HG03103 (cell line): Measurements from ENCODE around the gene NR0B2.
"Not testable (repeated sequence)": the region's sequence is repeated elsewhere in the genome, so short reads cannot be mapped to it uniquely, and the experiment has no call there.

Experiments
- ATAC-seq: cut with Tn5 transposase; IDR thresholded peaks from one replicate; pipeline ENCODE4 v1.9.1; 2021; ENCODE audit warnings: low read depth; ENCODE audit not compliant: unreplicated experiment

Gene NR0B2, protein sequence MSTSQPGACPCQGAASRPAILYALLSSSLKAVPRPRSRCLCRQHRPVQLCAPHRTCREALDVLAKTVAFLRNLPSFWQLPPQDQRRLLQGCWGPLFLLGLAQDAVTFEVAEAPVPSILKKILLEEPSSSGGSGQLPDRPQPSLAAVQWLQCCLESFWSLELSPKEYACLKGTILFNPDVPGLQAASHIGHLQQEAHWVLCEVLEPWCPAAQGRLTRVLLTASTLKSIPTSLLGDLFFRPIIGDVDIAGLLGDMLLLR

DNA sequence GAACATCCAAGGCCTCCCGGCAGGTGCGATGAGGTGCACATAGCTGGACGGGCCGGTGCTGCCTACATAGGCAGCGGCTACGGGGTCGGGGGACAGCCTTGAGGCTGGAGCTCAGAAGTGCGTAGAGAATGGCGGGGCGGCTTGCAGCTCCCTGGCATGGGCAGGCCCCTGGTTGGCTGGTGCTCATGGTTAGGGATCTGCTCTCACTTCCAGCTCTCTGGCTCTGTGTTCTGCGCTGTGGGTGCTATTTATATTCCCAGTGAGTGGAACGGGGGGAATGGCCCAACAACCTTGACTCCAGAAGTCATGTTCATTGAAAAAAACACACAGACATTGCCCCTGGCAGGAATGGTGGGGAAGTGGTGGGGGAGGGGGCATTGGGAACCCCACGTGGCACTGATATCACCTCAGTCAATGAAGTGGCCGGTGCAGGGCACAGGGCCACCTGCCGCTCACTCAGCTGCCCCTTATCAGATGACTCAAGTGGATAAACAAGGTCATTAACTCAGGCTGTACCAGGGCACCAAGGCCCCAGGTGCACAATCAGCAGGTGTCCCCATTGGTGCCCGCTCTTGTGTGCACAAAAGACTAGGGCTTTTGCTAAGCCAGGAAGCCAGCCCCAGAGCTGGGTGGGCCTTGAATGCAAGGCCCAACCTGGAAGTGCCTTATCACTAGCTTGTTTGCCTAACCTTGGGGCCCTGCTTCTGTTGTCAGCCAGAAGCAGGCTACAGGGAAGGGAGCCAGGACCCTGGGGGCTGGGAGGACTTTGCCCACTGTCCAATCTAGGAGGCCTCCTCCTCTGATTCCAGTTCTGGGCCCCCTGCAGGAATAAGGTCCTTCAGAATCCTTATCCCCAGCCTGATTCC, at the start of gene NR0B2:
NR0B2 (minus strand) TSS at position 222 of the 866 bp plus-strand sequence; CDS start at position 187, 35 bp downstream.
- ATAC-seq = no peak

- ATAC-seq = no peak
Observed at GRCh38 chr1:26961826-26962225, 48.1 kb upstream of the NR0B2 start.

DNA sequence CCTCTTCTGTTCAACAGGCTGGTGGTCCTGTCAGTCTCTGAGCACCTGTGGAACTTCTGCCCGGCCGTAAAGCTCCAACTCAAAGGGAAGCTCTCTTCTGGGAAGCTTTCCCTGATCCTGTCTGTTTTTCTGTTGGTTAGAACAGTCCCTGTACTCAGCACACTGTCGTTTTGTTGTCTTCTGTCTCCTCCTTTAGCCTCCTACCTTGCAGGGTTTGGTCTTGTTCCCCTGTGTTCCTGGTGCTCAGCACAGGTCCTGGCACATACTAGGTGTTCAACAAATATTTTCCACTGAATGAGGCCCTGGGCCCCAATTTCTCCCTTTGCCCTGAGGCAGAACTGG, 46.8 kb upstream of the NR0B2 start:
- no peak for ATAC-seq

- no peak for ATAC-seq
Observed at GRCh38 chr1:26959722-26960624, 46.2 kb upstream of the NR0B2 start, which contains the start of gene KDF1. TSS of gene KDF1 (minus strand) at chr1:26960468. CDS start at chr1:26952380, 8,088 bp downstream.

GRCh38 chr1:26959270-26959669, 45.5 kb upstream of the NR0B2 start:
- no peak for ATAC-seq

DNA sequence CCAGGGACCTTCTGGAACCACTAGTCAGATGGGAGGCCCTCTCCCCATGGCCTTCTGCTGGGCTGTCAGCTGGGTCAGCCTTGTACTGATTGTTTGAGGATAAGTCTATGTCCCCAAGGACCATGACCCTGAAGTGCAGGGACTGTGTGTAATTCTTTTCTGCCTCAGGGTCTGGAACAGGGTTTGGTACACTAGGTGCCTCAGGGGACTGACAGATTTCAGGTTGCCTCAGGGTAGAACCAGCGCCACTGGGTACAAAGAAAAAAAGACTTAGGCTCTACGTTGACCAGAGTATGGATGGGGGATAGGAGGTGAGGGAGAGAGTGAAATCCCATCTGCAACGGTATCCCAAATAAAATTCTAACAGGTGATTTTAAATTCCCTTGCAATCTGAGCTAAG, 43.5 kb upstream of the NR0B2 start:
- no peak for ATAC-seq

DNA sequence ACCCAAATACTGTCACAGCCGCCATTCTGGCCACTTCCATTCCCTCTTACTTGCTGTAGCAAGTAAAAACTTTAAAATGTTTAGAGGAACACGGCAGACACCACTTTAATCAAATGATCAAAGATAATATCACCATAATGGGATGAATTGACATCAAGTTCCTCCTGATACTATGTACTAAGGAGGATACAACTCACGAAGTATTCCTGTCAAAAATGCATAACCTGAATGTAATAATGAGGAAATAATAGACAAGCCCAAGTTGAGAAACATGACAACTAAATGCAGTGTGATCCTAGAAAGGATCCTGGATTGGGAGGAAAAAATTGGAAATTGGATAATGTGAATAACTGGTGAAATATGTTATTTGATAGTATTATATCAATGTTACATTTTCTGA, 42.5 kb upstream of the NR0B2 start:
- no peak for ATAC-seq

GRCh38 chr1:26953374-26953773, 39.6 kb upstream of the NR0B2 start:
- no peak for ATAC-seq

DNA sequence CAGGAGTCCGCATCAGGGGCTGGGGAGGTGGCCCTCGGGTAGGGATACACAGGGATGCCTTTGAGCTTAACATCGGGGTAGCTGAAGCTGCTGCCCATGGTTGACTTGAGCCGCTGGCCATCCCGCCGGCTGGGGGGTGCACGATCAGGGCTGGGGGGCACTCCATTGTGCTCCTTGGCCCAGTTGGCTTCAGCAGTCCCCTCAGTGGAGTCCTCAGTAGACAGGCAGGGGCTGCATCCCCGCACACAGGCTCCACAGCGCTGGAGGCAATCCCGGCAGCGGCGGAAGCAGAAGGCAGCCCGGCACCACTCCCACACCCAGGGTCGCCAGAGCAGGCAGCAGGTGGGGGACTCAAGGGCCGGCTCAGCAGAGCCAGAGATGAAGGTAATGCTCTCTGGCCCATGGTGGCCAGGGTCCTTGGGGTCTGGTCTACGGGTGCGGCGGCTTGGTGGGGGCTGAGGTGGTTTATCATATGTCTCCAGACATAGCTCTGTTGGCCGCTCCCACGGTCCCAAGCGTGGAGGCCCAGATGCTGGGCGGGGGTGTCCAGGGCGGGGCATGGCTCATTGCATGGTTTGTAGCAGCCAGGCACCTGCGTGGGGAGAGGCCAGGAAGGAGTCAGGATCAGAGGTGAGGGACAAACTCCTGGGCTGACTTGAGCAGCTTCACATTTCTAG, 38.2 kb upstream of the NR0B2 start:
- no peak for ATAC-seq

DNA sequence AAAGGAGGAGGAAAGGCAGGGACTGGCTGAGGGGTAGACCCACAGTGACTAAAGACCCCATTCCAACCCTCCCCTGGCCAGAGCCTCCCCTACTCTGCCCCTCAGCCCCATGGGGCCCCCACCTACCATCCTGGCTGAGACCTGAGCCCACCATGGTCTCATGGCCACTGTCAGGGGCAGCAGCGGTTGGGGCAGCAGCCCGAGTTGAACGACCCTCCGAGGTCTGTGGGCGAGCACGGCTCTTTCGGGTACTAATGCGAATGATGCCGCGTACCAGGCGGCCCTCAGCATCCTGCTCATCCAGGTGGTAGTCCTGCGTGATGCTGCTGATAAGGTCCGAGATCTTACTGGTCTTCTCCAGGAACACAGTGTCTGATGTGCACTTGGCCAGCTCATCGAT, 37.4 kb upstream of the NR0B2 start:
- no peak for ATAC-seq

DNA sequence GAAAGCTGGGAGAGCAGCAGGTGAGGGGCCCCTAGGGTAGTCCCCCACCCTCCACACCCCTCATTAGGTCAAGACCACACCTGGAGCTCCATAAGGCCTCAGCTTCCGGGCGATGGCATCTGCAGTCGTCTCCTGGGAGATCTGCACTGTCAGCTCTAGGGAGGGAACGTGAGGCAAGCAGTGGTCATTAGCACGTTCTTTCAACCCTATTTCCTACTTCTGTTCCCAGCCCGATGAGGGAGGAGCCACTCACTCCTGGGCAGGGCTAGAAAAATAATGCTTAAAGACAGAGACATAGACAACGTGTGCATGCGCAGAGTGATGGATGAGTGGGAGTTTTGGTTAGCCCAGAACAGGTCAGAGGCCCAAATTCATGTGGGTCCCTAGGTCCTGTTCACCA, 36.8 kb upstream of the NR0B2 start:
- no peak for ATAC-seq

- ATAC-seq = no peak
Observed at GRCh38 chr1:26949926-26950319, 36.1 kb upstream of the NR0B2 start.

GRCh38 chr1:26949266-26949925, 35.6 kb upstream of the NR0B2 start:
- no peak for ATAC-seq

DNA sequence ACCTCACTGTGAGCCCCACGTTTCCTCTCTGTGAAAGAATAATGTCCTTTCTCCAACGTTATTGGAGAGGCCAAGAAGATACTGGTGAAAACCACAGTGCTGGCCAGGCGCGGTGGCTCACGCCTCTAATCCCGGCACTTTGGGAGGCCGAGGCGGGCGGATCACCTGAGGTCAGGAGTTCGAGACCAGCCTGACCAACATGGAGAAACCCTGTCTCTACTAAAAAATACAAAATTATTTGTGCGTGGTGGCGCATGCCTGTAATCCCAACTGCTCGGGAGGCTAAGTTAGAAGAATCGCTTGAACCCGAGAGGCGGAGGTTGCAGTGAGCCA, 34.9 kb upstream of the NR0B2 start:
- not testable (repeated sequence) for ATAC-seq

- no peak for ATAC-seq
Observed at GRCh38 chr1:26946270-26946669, 32.5 kb upstream of the NR0B2 start.

DNA sequence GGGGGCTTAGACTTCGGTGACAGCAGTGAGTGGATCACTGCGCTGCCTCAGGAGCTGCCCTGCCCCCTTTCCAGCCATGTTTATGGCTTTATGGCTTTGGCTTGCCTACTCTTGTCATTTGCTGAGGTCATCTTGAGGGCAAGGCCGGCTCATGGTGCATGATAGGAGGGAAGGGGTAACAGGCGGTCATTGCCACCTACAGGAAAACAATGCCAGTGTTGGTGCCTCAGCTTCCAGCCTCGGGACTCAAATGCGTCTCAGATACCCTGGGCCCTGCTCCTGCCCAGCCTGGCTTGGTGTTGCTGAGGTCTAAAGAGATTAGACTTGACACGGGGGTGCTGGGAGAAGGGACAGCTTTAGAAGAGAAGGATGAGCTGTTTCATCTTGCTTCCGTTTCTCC, 32.0 kb upstream of the NR0B2 start:
- ATAC-seq = no peak

DNA sequence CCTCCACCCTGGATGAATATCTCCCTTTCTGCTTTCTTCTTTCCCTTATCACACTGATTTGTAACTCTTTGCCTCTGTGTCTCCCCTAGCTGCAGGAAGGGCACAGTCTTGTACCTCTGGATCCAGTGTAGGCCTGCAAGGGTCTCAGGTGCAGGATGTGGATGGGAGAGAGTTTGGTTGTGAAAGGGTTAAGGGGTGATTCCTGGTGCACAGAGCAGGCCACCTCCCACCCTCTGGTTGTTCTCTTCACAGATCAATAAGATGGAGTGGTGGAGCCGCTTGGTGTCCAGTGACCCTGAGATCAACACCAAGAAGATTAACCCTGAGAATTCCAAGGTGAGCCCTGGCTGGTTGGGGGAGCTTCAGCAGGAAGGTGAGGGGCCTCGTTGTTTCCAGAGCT, 31.4 kb upstream of the NR0B2 start:
- no peak for ATAC-seq

- no peak for ATAC-seq
Observed at GRCh38 chr1:26942656-26943055, 28.9 kb upstream of the NR0B2 start.

GRCh38 chr1:26941311-26941710, 27.5 kb upstream of the NR0B2 start:
- no peak for ATAC-seq

DNA sequence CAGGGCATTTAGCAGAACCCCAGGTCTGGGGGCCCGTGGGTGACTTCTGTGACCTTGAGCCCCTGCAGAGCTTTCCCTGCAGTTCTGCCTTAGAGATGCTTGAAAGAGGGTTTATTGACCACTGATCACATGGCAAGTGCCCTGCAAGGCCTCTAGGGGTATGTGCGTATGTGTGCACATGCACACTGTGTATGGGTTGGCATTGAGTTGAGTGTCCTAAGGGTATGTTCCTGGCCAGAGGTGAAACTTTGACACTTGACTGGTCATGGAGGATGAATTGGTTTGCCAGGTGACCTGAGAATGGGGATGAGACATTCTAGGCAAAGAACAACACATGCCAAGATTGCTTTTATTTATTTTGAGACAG, 24.9 kb upstream of the NR0B2 start:
- ATAC-seq = no peak
